ENCODE data around the gene TLL1. TPM values are rescaled to one million over a fixed set of nuclear protein-coding genes. Genes with fewer than 3 reads are reported as not detected.

The TLL1 gene
- total RNA-seq, 1 experiment from 2014 or later, result not detected

- in situ Hi-C loops (cut with HindIII; ENCODE audit: low pct_unique_long_range_greater_than_20kb, low sequenced_read_pairs), result no loop called here
- no peak for DNase-seq (ENCODE audit: low read depth, low spot score)
These were observed 139.3 kb downstream of the TLL1 start for GRCh38 chr4:166012129-166013030.

- in situ Hi-C loops (cut with HindIII; ENCODE audit: low pct_unique_long_range_greater_than_20kb, low sequenced_read_pairs), result no loop called here
These were observed 141.4 kb downstream of the TLL1 start for GRCh38 chr4:166014411-166014810.

GRCh38 chr4:166017804-166018203, 144.8 kb downstream of the TLL1 start:
- in situ Hi-C loops (cut with HindIII; ENCODE audit: low pct_unique_long_range_greater_than_20kb, low sequenced_read_pairs), result no loop called here
- DNase-seq (ENCODE audit: low read depth, low spot score), result no peak

More at GRCh38 chr4:166014411-166014810, 141.4 kb downstream of the TLL1 start:
- no peak for DNase-seq (ENCODE audit: low read depth, low spot score)

GRCh38 chr4:166019441-166020220, 146.6 kb downstream of the TLL1 start:
- in situ Hi-C loops (cut with HindIII; ENCODE audit: low pct_unique_long_range_greater_than_20kb, low sequenced_read_pairs), result no loop called here
- no peak for DNase-seq (ENCODE audit: low read depth, low spot score)

GRCh38 chr4:166021617-166022016, 148.6 kb downstream of the TLL1 start:
- in situ Hi-C loops (cut with HindIII; ENCODE audit: low pct_unique_long_range_greater_than_20kb, low sequenced_read_pairs), result no loop called here
- DNase-seq (ENCODE audit: low read depth, low spot score), result no peak

GRCh38 chr4:166034965-166035364, 161.9 kb downstream of the TLL1 start:
- in situ Hi-C loops (cut with HindIII; ENCODE audit: low pct_unique_long_range_greater_than_20kb, low sequenced_read_pairs), result no loop called here

GRCh38 chr4:166039822-166040221, 166.8 kb downstream of the TLL1 start:
- no peak for DNase-seq (ENCODE audit: low read depth, low spot score)
- in situ Hi-C loops (cut with HindIII; ENCODE audit: low pct_unique_long_range_greater_than_20kb, low sequenced_read_pairs), result no loop called here

More at GRCh38 chr4:166034965-166035364, 161.9 kb downstream of the TLL1 start:
- DNase-seq (ENCODE audit: low read depth, low spot score), result no peak

- DNase-seq (ENCODE audit: low read depth, low spot score), result no peak
- in situ Hi-C loops (cut with HindIII; ENCODE audit: low pct_unique_long_range_greater_than_20kb, low sequenced_read_pairs), result no loop called here
These were observed 169.5 kb downstream of the TLL1 start for GRCh38 chr4:166042510-166043055.

- DNase-seq (ENCODE audit: low read depth, low spot score), result no peak
- in situ Hi-C loops (cut with HindIII; ENCODE audit: low pct_unique_long_range_greater_than_20kb, low sequenced_read_pairs), result no loop called here
These were observed 170.8 kb downstream of the TLL1 start for GRCh38 chr4:166043801-166044200.

- no peak for DNase-seq (ENCODE audit: low read depth, low spot score)
- in situ Hi-C loops (cut with HindIII; ENCODE audit: low pct_unique_long_range_greater_than_20kb, low sequenced_read_pairs), result no loop called here
These were observed 171.8 kb downstream of the TLL1 start for GRCh38 chr4:166044871-166045270.

GRCh38 chr4:166045457-166045856, 172.4 kb downstream of the TLL1 start:
- in situ Hi-C loops (cut with HindIII; ENCODE audit: low pct_unique_long_range_greater_than_20kb, low sequenced_read_pairs), result no loop called here
- DNase-seq (ENCODE audit: low read depth, low spot score), result no peak

- in situ Hi-C loops (cut with HindIII; ENCODE audit: low pct_unique_long_range_greater_than_20kb, low sequenced_read_pairs), result no loop called here
- no peak for DNase-seq (ENCODE audit: low read depth, low spot score)
These were observed 176.0 kb downstream of the TLL1 start for GRCh38 chr4:166049036-166049435.

GRCh38 chr4:166064721-166065120, 191.7 kb downstream of the TLL1 start:
- in situ Hi-C loops (cut with HindIII; ENCODE audit: low pct_unique_long_range_greater_than_20kb, low sequenced_read_pairs), result no loop called here
- no peak for DNase-seq (ENCODE audit: low read depth, low spot score)

- in situ Hi-C loops (cut with HindIII; ENCODE audit: low pct_unique_long_range_greater_than_20kb, low sequenced_read_pairs), result no loop called here
- DNase-seq (ENCODE audit: low read depth, low spot score), result no peak
These were observed 192.3 kb downstream of the TLL1 start for GRCh38 chr4:166065324-166065723.

- in situ Hi-C loops (cut with HindIII; ENCODE audit: low pct_unique_long_range_greater_than_20kb, low sequenced_read_pairs), result no loop called here
- no peak for DNase-seq (ENCODE audit: low read depth, low spot score)
These were observed 193.9 kb downstream of the TLL1 start for GRCh38 chr4:166066936-166067335.

GRCh38 chr4:166067915-166068314, 194.9 kb downstream of the TLL1 start:
- in situ Hi-C loops (cut with HindIII; ENCODE audit: low pct_unique_long_range_greater_than_20kb, low sequenced_read_pairs), result no loop called here
- DNase-seq (ENCODE audit: low read depth, low spot score), result no peak

GRCh38 chr4:166073783-166074182, 200.7 kb downstream of the TLL1 start:
- in situ Hi-C loops (cut with HindIII; ENCODE audit: low pct_unique_long_range_greater_than_20kb, low sequenced_read_pairs), result no loop called here
- DNase-seq (ENCODE audit: low read depth, low spot score), result no peak

GRCh38 chr4:166075599-166075998, 202.6 kb downstream of the TLL1 start:
- no peak for DNase-seq (ENCODE audit: low read depth, low spot score)
- in situ Hi-C loops (cut with HindIII; ENCODE audit: low pct_unique_long_range_greater_than_20kb, low sequenced_read_pairs), result no loop called here

Measured in SK-MEL-5 (cell line).